ENCODE measurements around the gene BARX1.

- no peak for TF ChIP-seq POLR2A (IDR thresholded peaks at IDR 0.05)
- TF ChIP-seq CTCF (IDR thresholded peaks at IDR 0.05), result no peak
Measured at GRCh38 chr9:93959739-93960154, 4.6 kb upstream of the BARX1 start.
